Astrocyte (in vitro differentiated cells and primary cell): ENCODE results near the gene EGF. TPM values are rescaled to one million over a fixed set of nuclear protein-coding genes. Genes with fewer than 3 reads are reported as not detected.
"Not testable (repeated sequence)": the region's sequence is repeated elsewhere in the genome, so short reads cannot be mapped to it uniquely, and the experiment has no call there.

Experiments used
- DNase-seq: peaks from one replicate; pipeline ENCODE4 v3.0.0-alpha.2; 2010; ENCODE audit warnings: low read depth
- FAIRE-seq: peaks from 2 replicates; lab custom pipeline; 2011; peaks lifted over from hg19 to GRCh38; lab: Jason Lieb, UNC
- H2AFZ ChIP-seq: 2 replicates; pipeline ENCODE4 v1.6.0; 2012; ENCODE audit warnings: low read depth, low read length, inconsistent platforms
- H3K27ac ChIP-seq: 2 replicates; pipeline ENCODE4 v1.5.1; 2011; ENCODE audit warnings: low read depth, low read length, inconsistent platforms
- H3K27me3 ChIP-seq: 2 replicates; pipeline ENCODE4 v1.6.0; 2011; ENCODE audit warnings: low read length, inconsistent platforms; ENCODE audit not compliant: insufficient read depth
- H3K36me3 ChIP-seq: 2 replicates; pipeline ENCODE4 v1.5.1; 2011; ENCODE audit warnings: low read length, inconsistent platforms; ENCODE audit not compliant: insufficient read depth
- H3K4me1 ChIP-seq: 2 replicates; pipeline ENCODE4 v1.5.1; 2011; ENCODE audit warnings: low read length, inconsistent platforms; ENCODE audit not compliant: insufficient read depth
- H3K4me2 ChIP-seq: 2 replicates; pipeline ENCODE4 v1.6.0; 2012; ENCODE audit warnings: low read length, inconsistent platforms
- H3K4me3 ChIP-seq: 2 replicates; pipeline ENCODE4 v1.5.1; 2011; ENCODE audit warnings: low read depth, mild to moderate bottlenecking, low read length, inconsistent platforms; ENCODE audit not compliant: insufficient read depth
- H3K79me2 ChIP-seq: 2 replicates; pipeline ENCODE4 v1.6.0; 2012; ENCODE audit warnings: mild to moderate bottlenecking, low read length, inconsistent platforms; ENCODE audit not compliant: insufficient read depth
- H3K9ac ChIP-seq: 2 replicates; pipeline ENCODE4 v1.6.0; 2012; ENCODE audit warnings: mild to moderate bottlenecking, low read length, inconsistent platforms
- H3K9me3 ChIP-seq: 2 replicates; pipeline ENCODE4 v1.5.1; 2012; ENCODE audit warnings: low read depth, mild to moderate bottlenecking, low read length, inconsistent platforms; ENCODE audit not compliant: insufficient read depth
- H4K20me1 ChIP-seq: 2 replicates; pipeline ENCODE4 v1.6.0; 2012; ENCODE audit warnings: low read length, inconsistent platforms; ENCODE audit not compliant: insufficient read depth
- H3K27ac Mint-ChIP-seq: one replicate; pipeline ENCODE4 v1.8.0; 2021; ENCODE audit warnings: mild to moderate bottlenecking, mixed read lengths; ENCODE audit not compliant: unreplicated experiment
- H3K27me3 Mint-ChIP-seq: one replicate; pipeline ENCODE4 v1.8.0; 2021; ENCODE audit warnings: low read depth, mixed read lengths; ENCODE audit not compliant: unreplicated experiment
- H3K36me3 Mint-ChIP-seq: one replicate; pipeline ENCODE4 v1.8.0; 2021; ENCODE audit warnings: low read depth, mixed read lengths; ENCODE audit not compliant: unreplicated experiment
- H3K4me1 Mint-ChIP-seq: one replicate; pipeline ENCODE4 v1.8.0; 2021; ENCODE audit warnings: low read depth, mixed read lengths; ENCODE audit not compliant: unreplicated experiment
- H3K4me3 Mint-ChIP-seq: one replicate; pipeline ENCODE4 v1.8.0; 2021; ENCODE audit warnings: mild to moderate bottlenecking, moderate library complexity, mixed read lengths; ENCODE audit not compliant: unreplicated experiment
- H3K9me3 Mint-ChIP-seq: one replicate; pipeline ENCODE4 v1.8.0; 2021; ENCODE audit warnings: mild to moderate bottlenecking, mixed read lengths; ENCODE audit not compliant: unreplicated experiment
- EZH2 ChIP-seq: IDR thresholded peaks from 2 replicates; pipeline ENCODE4 v1.6.1; 2012; ENCODE audit warnings: mild to moderate bottlenecking, low read length, inconsistent platforms; ENCODE audit not compliant: insufficient read depth
- total RNA-seq: library from RNA; stranded (reverse); gene quantifications from 2 replicates; pipeline ENCODE4 v1.2.1, GENCODE V29; 2021
- TF ChIP-seq, protein P1 (sequence below): IDR thresholded peaks from 2 replicates; pipeline ENCODE4 v1.5.1; 2011; ENCODE audit warnings: low read depth, mild to moderate bottlenecking, inconsistent platforms, low read length, moderate library complexity; ENCODE audit not compliant: insufficient read depth

The EGF gene
- total RNA-seq, 1 donor from 2014 or later: 22.9 TPM

DNA sequence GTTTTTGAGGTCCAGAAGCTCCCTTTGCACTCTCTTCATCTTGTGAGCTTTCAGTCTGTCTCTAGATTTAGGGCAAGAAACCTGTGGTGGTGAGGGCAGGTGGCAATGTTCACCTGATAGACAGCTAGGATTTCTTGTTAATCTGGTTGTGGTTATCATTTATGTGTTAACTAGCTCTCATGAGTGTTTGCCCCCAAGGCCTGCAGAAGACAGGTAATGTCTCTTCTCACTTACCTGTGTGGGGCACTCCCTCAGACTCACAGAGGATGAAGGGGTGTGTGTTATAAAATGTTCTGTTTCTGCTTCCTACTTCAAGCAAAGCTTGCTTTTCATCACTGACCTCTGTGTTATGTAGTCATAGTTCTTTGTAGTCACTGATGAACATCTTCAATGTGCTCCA lies 17.8 kb downstream of the EGF start:
- Histone ChIP-seq H3K27ac (no peak overlapping the region), H3K4me1 (no peaks in the 10 kb centered on the region), H4K20me1 (no peaks in the 10 kb centered on the region), H3K4me3 (no peak overlapping the region), H3K4me2 (no peak overlapping the region), H3K36me3 (no peaks in the 10 kb centered on the region), H3K27me3 (no peaks in the 10 kb centered on the region), H3K9me3 (no peaks in the 10 kb centered on the region), H2AFZ (no peak overlapping the region), H3K79me2 (no peaks in the 10 kb centered on the region), H3K9ac (no peak overlapping the region)
- no peaks in the 10 kb centered on the region for H3K36me3 Mint-ChIP-seq
- no peak overlapping the region for H3K4me3 Mint-ChIP-seq
- H3K9me3 Mint-ChIP-seq: peaks cover 3% of the 10 kb centered on the region
- H3K4me1 Mint-ChIP-seq: peaks cover 8% of the 10 kb centered on the region
- no peak for FAIRE-seq
- peaks cover 2% of the 10 kb centered on the region for H3K27me3 Mint-ChIP-seq
- no peak for TF ChIP-seq EZH2
- TF ChIP-seq, protein P1, sequence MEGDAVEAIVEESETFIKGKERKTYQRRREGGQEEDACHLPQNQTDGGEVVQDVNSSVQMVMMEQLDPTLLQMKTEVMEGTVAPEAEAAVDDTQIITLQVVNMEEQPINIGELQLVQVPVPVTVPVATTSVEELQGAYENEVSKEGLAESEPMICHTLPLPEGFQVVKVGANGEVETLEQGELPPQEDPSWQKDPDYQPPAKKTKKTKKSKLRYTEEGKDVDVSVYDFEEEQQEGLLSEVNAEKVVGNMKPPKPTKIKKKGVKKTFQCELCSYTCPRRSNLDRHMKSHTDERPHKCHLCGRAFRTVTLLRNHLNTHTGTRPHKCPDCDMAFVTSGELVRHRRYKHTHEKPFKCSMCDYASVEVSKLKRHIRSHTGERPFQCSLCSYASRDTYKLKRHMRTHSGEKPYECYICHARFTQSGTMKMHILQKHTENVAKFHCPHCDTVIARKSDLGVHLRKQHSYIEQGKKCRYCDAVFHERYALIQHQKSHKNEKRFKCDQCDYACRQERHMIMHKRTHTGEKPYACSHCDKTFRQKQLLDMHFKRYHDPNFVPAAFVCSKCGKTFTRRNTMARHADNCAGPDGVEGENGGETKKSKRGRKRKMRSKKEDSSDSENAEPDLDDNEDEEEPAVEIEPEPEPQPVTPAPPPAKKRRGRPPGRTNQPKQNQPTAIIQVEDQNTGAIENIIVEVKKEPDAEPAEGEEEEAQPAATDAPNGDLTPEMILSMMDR: no peak
- no peak overlapping the region for H3K27ac Mint-ChIP-seq
- DNase-seq: no peak

GRCh38 chr4:109930872-109931271 lies 18.2 kb downstream of the EGF start:
- Histone ChIP-seq H3K9ac (no peak overlapping the region), H4K20me1 (no peaks in the 10 kb centered on the region), H3K9me3 (no peaks in the 10 kb centered on the region), H3K4me3 (no peak overlapping the region), H3K27me3 (no peaks in the 10 kb centered on the region), H2AFZ (no peak overlapping the region), H3K79me2 (no peaks in the 10 kb centered on the region), H3K27ac (no peak overlapping the region), H3K4me1 (no peaks in the 10 kb centered on the region), H3K4me2 (no peak overlapping the region), H3K36me3 (no peaks in the 10 kb centered on the region)
- H3K36me3 Mint-ChIP-seq: no peaks in the 10 kb centered on the region
- DNase-seq: no peak
- H3K9me3 Mint-ChIP-seq: peaks cover 3% of the 10 kb centered on the region
- FAIRE-seq: no peak
- no peak for TF ChIP-seq EZH2
- TF ChIP-seq, protein P1: no peak
- H3K4me1 Mint-ChIP-seq: peaks cover 8% of the 10 kb centered on the region
- no peak overlapping the region for H3K4me3 Mint-ChIP-seq
- peaks cover 2% of the 10 kb centered on the region for H3K27me3 Mint-ChIP-seq
- no peak overlapping the region for H3K27ac Mint-ChIP-seq

GRCh38 chr4:109931318-109931717 lies 18.6 kb downstream of the EGF start:
- H3K4me3 Mint-ChIP-seq: no peak overlapping the region
- Histone ChIP-seq H3K4me2 (no peak overlapping the region), H2AFZ (no peak overlapping the region), H3K27ac (no peak overlapping the region), H3K79me2 (no peaks in the 10 kb centered on the region), H3K4me1 (no peaks in the 10 kb centered on the region), H4K20me1 (no peaks in the 10 kb centered on the region), H3K27me3 (no peaks in the 10 kb centered on the region), H3K9me3 (no peaks in the 10 kb centered on the region), H3K36me3 (no peaks in the 10 kb centered on the region), H3K9ac (no peak overlapping the region), H3K4me3 (no peak overlapping the region)
- FAIRE-seq (no peak), DNase-seq (no peak)
- peaks cover 3% of the 10 kb centered on the region for H3K9me3 Mint-ChIP-seq
- no peaks in the 10 kb centered on the region for H3K36me3 Mint-ChIP-seq
- peaks cover 8% of the 10 kb centered on the region for H3K4me1 Mint-ChIP-seq
- no peak for TF ChIP-seq EZH2
- TF ChIP-seq, protein P1: no peak
- peaks cover 2% of the 10 kb centered on the region for H3K27me3 Mint-ChIP-seq
- no peak overlapping the region for H3K27ac Mint-ChIP-seq

GRCh38 chr4:109937352-109937751 lies 24.7 kb downstream of the EGF start:
- not testable (repeated sequence) for H3K79me2 ChIP-seq, H3K4me1 Mint-ChIP-seq, H3K36me3 Mint-ChIP-seq, H3K27ac Mint-ChIP-seq, H2AFZ ChIP-seq, H3K9me3 Mint-ChIP-seq, H3K4me3 Mint-ChIP-seq, DNase-seq, H4K20me1 ChIP-seq, H3K36me3 ChIP-seq, FAIRE-seq, H3K9me3 ChIP-seq, H3K27me3 Mint-ChIP-seq, H3K4me3 ChIP-seq, H3K9ac ChIP-seq, H3K4me2 ChIP-seq, H3K27me3 ChIP-seq, H3K4me1 ChIP-seq, H3K27ac ChIP-seq
